NT2/D1 (cell line): Measurements from ENCODE around the gene RIMS1.
"Not testable (repeated sequence)": the region's sequence is repeated elsewhere in the genome, so short reads cannot be mapped to it uniquely, and the experiment has no call there.

Experiments
- DNase-seq: peaks from one replicate; pipeline ENCODE4 v3.0.0-alpha.2; 2011; ENCODE audit warnings: low read depth, low spot score
- H3K27me3 ChIP-seq: 2 replicates; pipeline ENCODE4 v1.6.0; 2011; ENCODE audit warnings: mild to moderate bottlenecking; ENCODE audit not compliant: insufficient read length, insufficient read depth
- H3K36me3 ChIP-seq: 2 replicates; pipeline ENCODE4 v1.6.1; 2011; ENCODE audit warnings: mild to moderate bottlenecking, low read length, mixed read lengths; ENCODE audit not compliant: insufficient read depth, insufficient read length
- H3K4me1 ChIP-seq: 2 replicates; pipeline ENCODE4 v1.5.1; 2011; ENCODE audit not compliant: insufficient read depth, insufficient read length
- H3K4me3 ChIP-seq: 2 replicates; pipeline ENCODE4 v1.5.1; 2011; ENCODE audit warnings: low read depth; ENCODE audit not compliant: insufficient read length
- H3K9ac ChIP-seq: 2 replicates; pipeline ENCODE4 v1.6.0; 2011; ENCODE audit warnings: low read depth; ENCODE audit not compliant: insufficient read length
- H3K9me3 ChIP-seq: 2 replicates; pipeline ENCODE4 v1.5.1; 2011; ENCODE audit warnings: mild to moderate bottlenecking, low read length; ENCODE audit not compliant: insufficient read depth
- SUZ12 ChIP-seq: IDR thresholded peaks from 2 replicates; pipeline ENCODE4 v1.6.1; 2011; ENCODE audit not compliant: insufficient read length, insufficient read depth; ENCODE audit errors: extremely low read depth
- YY1 ChIP-seq: IDR thresholded peaks from 2 replicates; pipeline ENCODE4 v1.6.1; 2011; ENCODE audit not compliant: insufficient read length, insufficient read depth
- ZNF274 ChIP-seq: IDR thresholded peaks from 2 replicates; pipeline ENCODE4 v1.6.1; 2011; ENCODE audit warnings: mild to moderate bottlenecking, low read depth, low read length

Gene RIMS1

GRCh38 chr6:71982389-71982788 is 96.0 kb downstream of the RIMS1 start:
- no peak overlapping the region for H3K9ac ChIP-seq
- H3K4me3 ChIP-seq: no peak overlapping the region
- no peak for DNase-seq
- TF ChIP-seq SUZ12: no peak
- no peaks in the 10 kb centered on the region for H3K9me3 ChIP-seq
- no peaks in the 10 kb centered on the region for H3K27me3 ChIP-seq
- H3K4me1 ChIP-seq: no peaks in the 10 kb centered on the region
- no peaks in the 10 kb centered on the region for H3K36me3 ChIP-seq

- H3K4me1 ChIP-seq: no peaks in the 10 kb centered on the region
- no peaks in the 10 kb centered on the region for H3K36me3 ChIP-seq
- no peak for DNase-seq
- no peak overlapping the region for H3K4me3 ChIP-seq
- H3K27me3 ChIP-seq: no peaks in the 10 kb centered on the region
- TF ChIP-seq YY1 (no peak), SUZ12 (no peak), ZNF274 (no peak)
- H3K9ac ChIP-seq: no peak overlapping the region
- H3K9me3 ChIP-seq: no peaks in the 10 kb centered on the region
Observed at GRCh38 chr6:71983131-71983530, 96.8 kb downstream of the RIMS1 start.

GRCh38 chr6:71994705-71995271 is 108.4 kb downstream of the RIMS1 start:
- Histone ChIP-seq H3K36me3 (no peaks in the 10 kb centered on the region), H3K4me3 (no peak overlapping the region), H3K9ac (no peak overlapping the region), H3K9me3 (no peaks in the 10 kb centered on the region), H3K4me1 (no peaks in the 10 kb centered on the region), H3K27me3 (no peaks in the 10 kb centered on the region)
- TF ChIP-seq SUZ12: no peak
- TF ChIP-seq ZNF274: no peak
- TF ChIP-seq YY1: no peak
- DNase-seq: no peak

GRCh38 chr6:71997341-71997740 is 111.0 kb downstream of the RIMS1 start:
- no peak overlapping the region for H3K9ac ChIP-seq
- H3K27me3 ChIP-seq: no peaks in the 10 kb centered on the region
- no peaks in the 10 kb centered on the region for H3K36me3 ChIP-seq
- TF ChIP-seq YY1 (no peak), ZNF274 (no peak), SUZ12 (no peak)
- no peak overlapping the region for H3K4me3 ChIP-seq
- H3K4me1 ChIP-seq: no peaks in the 10 kb centered on the region
- H3K9me3 ChIP-seq: no peaks in the 10 kb centered on the region
- DNase-seq: no peak

GRCh38 chr6:72002415-72002814 is 116.1 kb downstream of the RIMS1 start:
- Histone ChIP-seq H3K9me3 (peaks cover 13% of the 10 kb centered on the region; the same call in 1 of the 2 replicates), H3K4me3 (no peak overlapping the region), H3K4me1 (no peaks in the 10 kb centered on the region), H3K36me3 (no peaks in the 10 kb centered on the region), H3K9ac (no peak overlapping the region), H3K27me3 (no peaks in the 10 kb centered on the region)
- no peak for DNase-seq
- no peak for TF ChIP-seq ZNF274
- TF ChIP-seq SUZ12: no peak
- no peak for TF ChIP-seq YY1

GRCh38 chr6:72006591-72006990 is 120.2 kb downstream of the RIMS1 start:
- not testable (repeated sequence) for H3K4me3 ChIP-seq, H3K9ac ChIP-seq, H3K4me1 ChIP-seq, H3K36me3 ChIP-seq, DNase-seq, H3K27me3 ChIP-seq
- H3K9me3 ChIP-seq: peaks cover 13% of the 10 kb centered on the region; the same call in 1 of the 2 replicates

- Histone ChIP-seq H3K27me3 (no peaks in the 10 kb centered on the region), H3K36me3 (no peaks in the 10 kb centered on the region), H3K4me1 (no peaks in the 10 kb centered on the region), H3K9ac (no peak overlapping the region), H3K9me3 (no peaks in the 10 kb centered on the region), H3K4me3 (no peak overlapping the region)
- TF ChIP-seq ZNF274 (no peak), YY1 (no peak), SUZ12 (no peak)
- no peak for DNase-seq
Observed at GRCh38 chr6:72022830-72023229, 136.5 kb downstream of the RIMS1 start.

GRCh38 chr6:72031471-72031870 is 145.1 kb downstream of the RIMS1 start:
- Histone ChIP-seq H3K27me3 (no peaks in the 10 kb centered on the region), H3K9me3 (no peaks in the 10 kb centered on the region), H3K4me3 (no peak overlapping the region), H3K4me1 (no peaks in the 10 kb centered on the region), H3K36me3 (no peaks in the 10 kb centered on the region), H3K9ac (no peak overlapping the region)
- DNase-seq: no peak
- no peak for TF ChIP-seq YY1
